ENCODE measurements around the gene COPS9. TPM values are rescaled to one million over a fixed set of nuclear protein-coding genes. Genes with fewer than 3 reads are reported as not detected.

Gene COPS9
- total RNA-seq, 2 experiments from 2014 or later: 46.7 to 48.5 TPM

DNA sequence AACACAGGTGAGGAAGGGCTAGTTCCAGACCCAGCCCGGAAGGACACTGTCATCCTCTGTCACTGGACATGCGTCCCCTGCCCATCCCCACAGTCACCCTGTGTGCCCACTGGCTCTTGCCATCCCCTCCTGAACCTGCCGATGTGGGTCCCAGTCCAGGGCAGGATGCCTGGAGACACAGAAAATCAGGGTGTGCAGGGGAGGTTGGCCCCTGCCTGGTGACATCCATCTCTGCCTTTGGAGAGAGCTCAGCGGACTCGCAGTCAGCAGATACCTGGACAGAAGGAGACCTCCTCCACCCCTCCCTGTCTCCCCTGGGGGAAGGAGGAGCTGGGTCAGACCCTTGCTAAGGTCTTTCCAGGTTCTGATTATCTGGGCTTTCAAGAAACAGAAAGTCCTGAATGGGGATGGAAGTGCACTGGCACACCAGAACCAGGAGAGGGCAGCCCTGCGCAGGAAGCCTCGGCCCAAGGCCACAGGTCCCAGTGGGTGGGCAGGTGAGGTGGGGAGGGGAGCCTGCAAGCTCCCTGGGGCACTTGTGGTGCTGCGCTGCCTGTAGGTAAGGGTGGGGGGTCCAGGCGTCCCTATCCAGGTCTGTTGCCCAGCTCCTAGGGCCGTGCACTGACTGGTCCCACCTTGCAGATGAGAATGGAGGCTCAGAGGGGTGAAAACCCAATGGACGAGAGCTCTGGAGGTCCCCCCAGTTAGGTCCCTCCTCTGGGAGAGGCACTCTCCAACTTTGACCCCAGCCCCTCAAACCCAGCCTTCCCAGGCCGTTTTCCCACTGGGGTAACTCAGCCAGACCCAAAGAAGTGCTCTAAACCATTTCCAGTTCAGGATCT, 14.1 kb upstream of the COPS9 start:
- Mint-ChIP-seq H3K9me3 (no peaks in the 10 kb centered on the region), H3K4me1 (ENCODE audit: low read depth) (no peaks in the 10 kb centered on the region)

GRCh38 chr2:240147911-240148587, 11.9 kb upstream of the COPS9 start:
- H3K4me1 ChIP-seq (ENCODE audit: insufficient read depth, low read length): peaks cover 8% of the 10 kb centered on the region
- H3K4me3 ChIP-seq (ENCODE audit: low read length): no peak overlapping the region
- ChIA-PET POLR2A (no interaction called here), CTCF (no interaction called here)
- no peak for TF ChIP-seq CTCF (IDR thresholded peaks at IDR 0.05)
- H3K4me1 Mint-ChIP-seq (ENCODE audit: low read depth): no peaks in the 10 kb centered on the region
- H3K27ac Mint-ChIP-seq: no peak overlapping the region
- H3K27ac ChIP-seq (ENCODE audit: low read depth in 1 of 2, low read length in 2 of 2): no peak overlapping the region
- DNase-seq: no peak
- peaks cover 23% of the 10 kb centered on the region for H3K27me3 Mint-ChIP-seq
- peaks cover 4 to 18% of the 10 kb centered on the region in 2 experiments for H3K27me3 ChIP-seq (ENCODE audit: control insufficient read depth in 1 of 2, insufficient read depth in 2 of 2, low read length in 2 of 2)
- no peaks in the 10 kb centered on the region for H3K36me3 Mint-ChIP-seq (ENCODE audit: low read depth)
- H3K4me3 Mint-ChIP-seq: no peak overlapping the region
- ATAC-seq (ENCODE audit: poor library complexity): no peak
- H3K9me3 Mint-ChIP-seq: no peaks in the 10 kb centered on the region
- H3K9me3 ChIP-seq (ENCODE audit: control insufficient read depth in 1 of 2, insufficient read depth in 1 of 2, low read length in 2 of 2): peaks cover 4 to 5% of the 10 kb centered on the region in 2 experiments
- H3K36me3 ChIP-seq (ENCODE audit: insufficient read depth, low read length): no peaks in the 10 kb centered on the region
- intact Hi-C loops (cut with DNase I, micrococcal nuclease): loop anchor here (10.0 kb wide), 2 partner anchors 213 to 1783 kb away; no protein-coding TSS in a partner anchor

More for the DNA sequence above, 14.1 kb upstream of the COPS9 start:
- TF ChIP-seq CTCF (IDR thresholded peaks at IDR 0.05): peak; percentile 43
- intact Hi-C loops (cut with DNase I, micrococcal nuclease): loop anchor here (1.0 to 10.0 kb wide), 3 partner anchors 215 to 1785 kb away; no protein-coding TSS in a partner anchor
- Histone ChIP-seq H3K27ac (ENCODE audit: low read depth in 1 of 2, low read length in 2 of 2) (no peak overlapping the region), H3K4me1 (ENCODE audit: insufficient read depth, low read length) (no peaks in the 10 kb centered on the region), H3K9me3 (ENCODE audit: control insufficient read depth in 1 of 2, insufficient read depth in 1 of 2, low read length in 2 of 2) (peaks cover 7 to 9% of the 10 kb centered on the region in 2 experiments), H3K36me3 (ENCODE audit: insufficient read depth, low read length) (no peaks in the 10 kb centered on the region), H3K4me3 (ENCODE audit: low read length) (no peak overlapping the region), H3K27me3 (ENCODE audit: control insufficient read depth in 1 of 2, insufficient read depth in 2 of 2, low read length in 2 of 2) (peaks cover 4 to 11% of the 10 kb centered on the region in 2 experiments)
- CTCF ChIA-PET: no interaction called here
- Mint-ChIP-seq H3K36me3 (ENCODE audit: low read depth) (no peaks in the 10 kb centered on the region), H3K27ac (no peak overlapping the region), H3K4me3 (no peak overlapping the region), H3K27me3 (peaks cover 22% of the 10 kb centered on the region)
- POLR2A ChIA-PET: no interaction called here
- peak in 7 of 14 experiments; percentile 10 to 51 (median 20) for DNase-seq
- ATAC-seq (ENCODE audit: poor library complexity): peak; percentile 51

GRCh38 chr2:240147382-240147781, 11.3 kb upstream of the COPS9 start:
- no peak overlapping the region for H3K4me3 Mint-ChIP-seq
- TF ChIP-seq CTCF (IDR thresholded peaks at IDR 0.05): no peak
- Histone ChIP-seq H3K36me3 (ENCODE audit: insufficient read depth, low read length) (no peaks in the 10 kb centered on the region), H3K27ac (ENCODE audit: low read depth in 1 of 2, low read length in 2 of 2) (no peak overlapping the region), H3K4me3 (ENCODE audit: low read length) (no peak overlapping the region), H3K4me1 (ENCODE audit: insufficient read depth, low read length) (peaks cover 8% of the 10 kb centered on the region), H3K27me3 (ENCODE audit: control insufficient read depth in 1 of 2, insufficient read depth in 2 of 2, low read length in 2 of 2) (peaks cover 6 to 18% of the 10 kb centered on the region in 2 experiments), H3K9me3 (ENCODE audit: control insufficient read depth in 1 of 2, insufficient read depth in 1 of 2, low read length in 2 of 2) (peaks cover 0 to 4% of the 10 kb centered on the region in 2 experiments)
- H3K27me3 Mint-ChIP-seq: peaks cover 17% of the 10 kb centered on the region
- H3K27ac Mint-ChIP-seq: no peak overlapping the region
- no peaks in the 10 kb centered on the region for H3K4me1 Mint-ChIP-seq (ENCODE audit: low read depth)
- ChIA-PET CTCF (no interaction called here), POLR2A (no interaction called here)
- no peaks in the 10 kb centered on the region for H3K9me3 Mint-ChIP-seq
- intact Hi-C loops (cut with DNase I, micrococcal nuclease): loop anchor here (10.0 kb wide), 2 partner anchors 213 to 1783 kb away; no protein-coding TSS in a partner anchor
- DNase-seq: no peak
- no peaks in the 10 kb centered on the region for H3K36me3 Mint-ChIP-seq (ENCODE audit: low read depth)
- no peak for ATAC-seq (ENCODE audit: poor library complexity)

All from CD4-positive, alpha-beta T cell (primary cell).